Adrenal gland (tissue), 12 donors: ENCODE results near the gene ADAM10. TPM values are rescaled to one million over a fixed set of nuclear protein-coding genes. Genes with fewer than 3 reads are reported as not detected.

Experiments used
- DNase-seq, 7 donors: peaks; one replicate each; pipeline ENCODE4 v3.0.0-alpha.2; 2019 to 2020
- H3K27ac ChIP-seq, 5 donors: fragments of 200-600 bp; sonication (generic) in 4 of 5; 1 replicate in 3 of 5; 2 replicates in 2 of 5; pipeline versions ENCODE4 v1.5.1 to v1.8.0; 2016 to 2020; ENCODE audit warnings: mild to moderate bottlenecking in 1 of 5
- H3K27me3 ChIP-seq: fragments of 200-600 bp; 2 replicates; pipeline ENCODE4 v1.8.0; 2021
- H3K36me3 ChIP-seq, 2 donors: fragments of 200-600 bp; replicated peaks in 1 of 2; 1 replicate in 1 of 2; 2 replicates in 1 of 2; pipeline versions ENCODE4 v1.5.1 to v1.8.0; 2018 to 2022
- H3K4me1 ChIP-seq, 2 donors: fragments of 200-600 bp; replicated peaks in 1 of 2; 1 replicate in 1 of 2; 2 replicates in 1 of 2; pipeline versions ENCODE4 v1.5.1 to v1.8.0; 2018 to 2021
- H3K4me3 ChIP-seq, 4 donors: fragments of 200-600 bp; sonication (generic) in 3 of 4; one replicate each; pipeline ENCODE4 v1.5.1; 2016 to 2018
- H3K9me3 ChIP-seq, 3 donors: fragments of 200-600 bp; sonication (generic) in 1 of 3; replicated peaks in 1 of 3; 1 replicate in 2 of 3; 2 replicates in 1 of 3; pipeline versions ENCODE4 v1.5.1 to v1.8.0; 2016 to 2021
- CTCF ChIP-seq, 6 experiments: fragments of 450-650 bp in 4 of 6; fragments of 200-600 bp in 2 of 6; sonication (generic) in 1 of 6; IDR thresholded peaks; 1 replicate in 5 of 6; 2 replicates in 1 of 6; pipeline versions ENCODE4 v1.5.1 to v1.8.0; 2016 to 2021; ENCODE audit warnings: antibody characterized with exemption in 6 of 6, mild to moderate bottlenecking in 2 of 6, moderate library complexity in 1 of 6
- POLR2A ChIP-seq, 2 donors: fragments of 450-650 bp; IDR thresholded peaks; one replicate each; pipeline ENCODE4 v1.6.1; 2017; ENCODE audit warnings: antibody characterized with exemption in 2 of 2, mild to moderate bottlenecking in 2 of 2, moderate library complexity in 1 of 2
- WGBS, 4 donors: extraction: QIAGEN DNeasy Blood & Tissue Kit in 2 of 4; methylation state at CpG; one replicate each; pipeline versions ENCODE4 v1.1.5 to v1.1.7; 2013 to 2017; 5-methylcytosine and 5-hydroxymethylcytosine counted together
- intact Hi-C, 2 donors: fragments of 100-400 bp; cut with DNase I; formaldehyde crosslinking; loops; one replicate each; pipeline versions ENCODE4 v1.14.1 to v1.15.0; 2022 to 2023
- polyA plus RNA-seq, 3 donors: library from polyadenylated mRNA; stranded (reverse); fragments of 200-250 nt in 2 of 3; fragments of 350-450 nt in 1 of 3; fragmentation: Illumina TruSeq in 1 of 3; extraction: RNeasy Lipid Tissue Mini Kit (QIAGEN cat#74804) in 1 of 3; gene quantifications; one replicate each; pipeline ENCODE4 v1.2.3, GENCODE V29; 2013 to 2014
- total RNA-seq, 9 donors: library from RNA; depleted of rRNA in 4 of 9; stranded (reverse); fragments of >200 nt in 4 of 9; fragments of 120-200 nt in 1 of 9; fragmentation: NEBNext Ultra II Directional in 1 of 9; extraction: Animal tissue kit (Norgen Biotek cat#: 25700) in 1 of 9; gene quantifications; one replicate each; pipeline versions ENCODE4 v1.1.0 to v1.2.4, GENCODE V29; 2013 to 2023
- donor health status: healthy with polysubstance abuse.
- donor health status: Bipolar disorder and iron deficiency.
- donor health status: DM: yes; HTN: yes; CAD: no.
- donor health status: DM: no; HTN: no; CAD: no.
- donor health status: DM: no; HTN: no; CAD: no.
- donor health status: DM: yes; HTN: yes; CAD: no.

The ADAM10 gene
- total and polyA plus RNA-seq, 12 donors = 6.2 to 97.9 (median 50.7) TPM

GRCh38 chr15:58597943-58598828, 151.3 kb downstream of the ADAM10 start:
- WGBS, 4 donors = 88 to 95% (median 89%) methylated on average over 4 of the region's 4 CpGs
- peaks cover 0 to 7% of the 10 kb centered on the region in 2 donors for H3K36me3 ChIP-seq
- TF ChIP-seq CTCF (IDR thresholded peaks at IDR 0.05) (no peak), POLR2A (IDR thresholded peaks at IDR 0.05) (no peak)

GRCh38 chr15:58595516-58596263, 153.8 kb downstream of the ADAM10 start:
- Histone ChIP-seq H3K4me1 (no peaks in the 10 kb centered on the region), H3K27me3 (no peaks in the 10 kb centered on the region), H3K36me3 (peaks cover 0 to 7% of the 10 kb centered on the region in 2 donors), H3K4me3 (no peak overlapping the region), H3K27ac (no peak overlapping the region), H3K9me3 (no peaks in the 10 kb centered on the region)
- TF ChIP-seq CTCF (IDR thresholded peaks at IDR 0.05) (no peak), POLR2A (IDR thresholded peaks at IDR 0.05) (no peak)
- no peak for DNase-seq
- intact Hi-C loops = no loop called here
- 79 to 84% (median 82%) methylated on average over 3 of the region's 3 CpGs for WGBS, 4 donors

More at GRCh38 chr15:58597943-58598828, 151.3 kb downstream of the ADAM10 start:
- no peak overlapping the region for H3K4me3 ChIP-seq
- no peak overlapping the region for H3K27ac ChIP-seq
- intact Hi-C loops = no loop called here
- no peaks in the 10 kb centered on the region for H3K9me3 ChIP-seq
- H3K4me1 ChIP-seq = no peaks in the 10 kb centered on the region
- DNase-seq = no peak
- no peaks in the 10 kb centered on the region for H3K27me3 ChIP-seq

- Histone ChIP-seq H3K9me3 (no peaks in the 10 kb centered on the region), H3K27ac (no peak overlapping the region), H3K36me3 (peaks cover 0 to 7% of the 10 kb centered on the region in 2 donors), H3K4me3 (no peak overlapping the region), H3K27me3 (no peaks in the 10 kb centered on the region), H3K4me1 (no peaks in the 10 kb centered on the region)
- no peak for TF ChIP-seq CTCF (IDR thresholded peaks at IDR 0.05)
- TF ChIP-seq POLR2A (IDR thresholded peaks at IDR 0.05) = no peak
- DNase-seq = no peak
- intact Hi-C loops = no loop called here
- WGBS, 4 donors = 97 to 100% (median 99%) methylated on average over 1 of the region's 1 CpG
Measured at GRCh38 chr15:58594898-58595297, 154.6 kb downstream of the ADAM10 start.

- no peaks in the 10 kb centered on the region for H3K27me3 ChIP-seq
- H3K4me3 ChIP-seq = no peak overlapping the region
- H3K9me3 ChIP-seq = no peaks in the 10 kb centered on the region
- intact Hi-C loops = no loop called here
- no peaks in the 10 kb centered on the region for H3K4me1 ChIP-seq
- H3K27ac ChIP-seq = no peak overlapping the region
- DNase-seq = no peak
- TF ChIP-seq POLR2A (IDR thresholded peaks at IDR 0.05) = no peak
- TF ChIP-seq CTCF (IDR thresholded peaks at IDR 0.05) = no peak
- H3K36me3 ChIP-seq = peaks cover 0 to 7% of the 10 kb centered on the region in 2 donors
- WGBS, 4 donors = 42 to 96% (median 88%) methylated on average over 1 of the region's 1 CpG
Measured at GRCh38 chr15:58593870-58594269, 155.6 kb downstream of the ADAM10 start.
